Femur (tissue), 1 donor: ENCODE data around the gene DOK5.
A peak's percentile ranks its signal among the peaks of the same experiment; 100 is the strongest.

Source experiments
- DNase-seq: peaks from one replicate; pipeline ENCODE4 v3.0.0-alpha.2; 2017

The DOK5 gene

GRCh38 chr20:54650052-54650719 lies 174.8 kb downstream of the DOK5 start:
- DNase-seq, result no peak

DNA sequence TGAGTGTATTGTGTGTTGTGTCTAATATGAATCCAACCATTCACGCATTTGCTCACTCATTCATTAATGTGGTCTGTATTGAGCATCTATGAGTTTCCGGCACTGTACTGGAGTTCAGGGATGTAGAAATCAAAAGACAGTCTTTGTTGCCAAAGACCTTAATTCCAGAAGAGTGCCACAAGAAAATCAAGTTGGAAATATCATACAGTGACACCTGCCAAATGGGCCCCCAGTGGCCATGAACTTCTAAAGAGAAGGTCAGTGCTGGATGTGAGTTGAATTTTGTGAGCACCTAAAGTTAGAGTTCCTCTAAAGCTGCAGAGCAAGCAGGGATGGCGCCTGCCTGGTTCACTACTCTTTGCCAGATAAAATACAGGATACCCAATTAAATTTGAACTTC lies 175.9 kb downstream of the DOK5 start:
- DNase-seq, result no peak

GRCh38 chr20:54654450-54654849 lies 179.1 kb downstream of the DOK5 start:
- no peak for DNase-seq

GRCh38 chr20:54657268-54657826 lies 182.0 kb downstream of the DOK5 start:
- no peak for DNase-seq

GRCh38 chr20:54658525-54658924 lies 183.1 kb downstream of the DOK5 start:
- no peak for DNase-seq

- no peak for DNase-seq
These were observed 185.9 kb downstream of the DOK5 start for GRCh38 chr20:54661265-54661664.

- DNase-seq, result no peak
These were observed 186.6 kb downstream of the DOK5 start for GRCh38 chr20:54661880-54662465.

- DNase-seq, result no peak
These were observed 190.4 kb downstream of the DOK5 start for GRCh38 chr20:54665812-54666211.

DNA sequence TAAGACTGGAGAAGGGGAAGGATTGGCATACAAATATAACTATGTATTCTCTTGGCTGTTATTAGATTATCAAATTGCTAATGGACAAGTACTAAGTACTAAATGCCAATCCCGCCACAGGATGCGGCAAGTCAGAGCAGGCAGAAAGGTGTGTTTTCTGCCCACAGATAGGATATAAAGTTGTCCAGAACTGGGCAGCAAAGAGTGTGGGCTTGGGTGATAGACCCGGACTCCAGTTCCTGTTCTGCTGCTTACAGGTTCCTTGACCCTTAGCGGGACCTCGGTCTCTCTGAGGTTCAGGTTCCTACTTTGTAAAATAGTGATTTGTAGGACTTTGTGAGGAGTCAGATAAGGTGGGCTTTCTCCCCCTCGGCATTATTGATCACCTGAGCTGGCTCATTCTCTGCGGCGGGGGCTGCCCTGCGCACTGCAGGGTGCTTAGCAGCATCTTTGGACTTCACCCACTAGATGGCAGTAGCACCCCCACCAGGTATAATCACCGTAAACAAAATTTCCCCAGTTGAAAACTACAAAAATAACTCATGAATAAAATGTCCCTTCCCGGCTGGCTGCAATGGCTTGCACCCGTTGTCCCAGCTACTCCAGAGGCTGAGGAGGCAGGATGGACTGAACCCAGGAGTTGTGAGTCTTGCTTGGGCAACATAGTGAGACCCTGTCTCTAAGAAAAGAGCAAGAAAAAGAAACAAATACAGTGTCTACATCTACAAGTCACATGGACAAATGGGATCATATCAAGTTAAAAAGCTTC lies 193.1 kb downstream of the DOK5 start:
- no peak for DNase-seq

DNA sequence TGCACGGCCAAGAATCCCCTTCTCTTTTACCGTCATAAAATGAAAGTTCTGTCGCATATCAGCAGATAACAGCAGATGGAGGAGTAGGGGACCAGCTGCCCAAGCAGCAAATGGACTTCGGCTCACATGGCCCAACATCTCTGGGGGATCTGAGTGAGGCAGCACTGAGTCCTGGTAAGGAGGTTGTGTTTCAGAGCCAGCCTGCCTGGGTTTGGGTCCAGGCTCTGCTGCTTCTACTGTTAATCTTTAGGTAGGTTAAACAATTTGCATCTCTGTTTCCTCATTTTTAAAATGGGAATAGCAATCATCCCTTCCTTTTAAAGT lies 193.6 kb downstream of the DOK5 start:
- no peak for DNase-seq

DNA sequence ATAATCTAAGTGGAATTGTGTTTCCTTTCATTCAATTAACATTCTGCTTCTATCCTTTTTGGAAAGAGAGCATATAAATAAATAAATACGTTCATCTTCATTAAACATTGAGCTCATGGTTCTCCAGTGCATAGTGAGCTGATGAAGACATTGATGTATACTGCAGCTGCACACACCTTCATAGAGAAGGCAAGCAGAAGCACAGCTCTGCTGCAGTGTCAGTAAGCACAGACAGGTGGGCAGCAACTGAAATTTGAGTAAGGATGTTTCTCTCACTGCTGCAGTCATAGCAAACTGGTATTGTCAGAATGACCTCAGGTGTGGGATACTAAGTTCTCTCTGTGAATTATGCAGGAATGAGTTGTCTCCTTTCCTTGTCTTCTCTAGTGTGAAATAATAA lies 202.9 kb downstream of the DOK5 start:
- no peak for DNase-seq

GRCh38 chr20:54680439-54680838 lies 205.0 kb downstream of the DOK5 start:
- no peak for DNase-seq

DNA sequence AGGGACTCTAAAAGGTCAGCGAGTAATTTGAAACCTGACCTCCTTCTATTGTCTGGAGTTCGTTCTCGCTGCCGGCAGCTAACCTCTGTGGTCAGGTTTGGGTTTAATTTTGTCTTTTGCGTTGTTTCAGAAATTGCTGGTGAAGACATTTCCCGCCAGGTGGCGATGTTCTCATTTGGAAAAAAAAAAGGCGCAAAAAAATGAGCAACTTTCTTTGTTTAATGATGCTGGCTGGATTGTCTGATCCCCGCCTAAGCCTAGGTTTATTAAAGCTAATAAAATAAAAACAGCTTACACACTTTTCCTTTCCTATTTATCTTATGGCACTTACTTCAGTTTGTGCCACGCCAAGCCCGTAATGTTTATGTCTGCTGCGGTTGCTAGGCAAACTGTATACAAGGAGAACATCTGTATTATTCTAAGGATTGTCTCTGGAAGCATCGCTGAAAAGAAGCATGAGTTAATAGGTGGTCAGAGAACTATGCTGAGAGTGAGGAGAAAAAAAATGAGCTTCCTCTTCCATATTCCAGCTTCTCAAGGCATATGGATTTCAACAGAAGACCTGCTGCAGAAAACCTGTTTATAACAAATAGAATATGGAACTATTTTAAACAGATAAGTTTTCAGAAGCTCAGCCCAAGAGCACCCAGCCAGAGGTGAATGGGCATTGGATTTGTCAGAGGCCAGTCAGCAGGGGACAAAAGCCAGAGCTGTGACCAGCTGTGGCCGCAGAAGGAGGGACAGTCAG lies 205.7 kb downstream of the DOK5 start:
- peak; percentile 55 for DNase-seq

DNA sequence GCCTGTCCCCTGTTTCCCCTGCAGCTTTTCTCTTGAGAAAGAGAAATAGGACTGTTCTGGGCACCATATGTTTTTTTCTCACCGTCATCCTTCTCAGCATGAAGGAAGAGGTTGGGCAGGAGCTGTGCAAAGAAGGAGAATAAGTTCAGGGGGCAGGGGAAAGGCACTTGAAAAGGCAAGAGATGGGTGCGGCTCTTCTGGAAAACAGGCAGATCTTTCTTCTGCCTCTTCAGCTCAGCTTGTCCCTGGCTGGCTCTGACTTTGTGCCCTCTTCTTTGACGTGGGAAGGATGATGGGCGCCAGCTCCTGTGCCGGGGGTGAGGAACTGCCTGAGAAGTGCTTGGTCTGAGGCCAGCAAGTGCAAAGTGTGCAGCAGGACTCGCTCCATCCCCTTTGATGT lies 206.5 kb downstream of the DOK5 start:
- no peak for DNase-seq

GRCh38 chr20:54688476-54688875 lies 213.1 kb downstream of the DOK5 start:
- DNase-seq, result no peak

- DNase-seq, result no peak
These were observed 214.9 kb downstream of the DOK5 start for GRCh38 chr20:54690323-54690722.

GRCh38 chr20:54691327-54691726 lies 215.9 kb downstream of the DOK5 start:
- no peak for DNase-seq

DNA sequence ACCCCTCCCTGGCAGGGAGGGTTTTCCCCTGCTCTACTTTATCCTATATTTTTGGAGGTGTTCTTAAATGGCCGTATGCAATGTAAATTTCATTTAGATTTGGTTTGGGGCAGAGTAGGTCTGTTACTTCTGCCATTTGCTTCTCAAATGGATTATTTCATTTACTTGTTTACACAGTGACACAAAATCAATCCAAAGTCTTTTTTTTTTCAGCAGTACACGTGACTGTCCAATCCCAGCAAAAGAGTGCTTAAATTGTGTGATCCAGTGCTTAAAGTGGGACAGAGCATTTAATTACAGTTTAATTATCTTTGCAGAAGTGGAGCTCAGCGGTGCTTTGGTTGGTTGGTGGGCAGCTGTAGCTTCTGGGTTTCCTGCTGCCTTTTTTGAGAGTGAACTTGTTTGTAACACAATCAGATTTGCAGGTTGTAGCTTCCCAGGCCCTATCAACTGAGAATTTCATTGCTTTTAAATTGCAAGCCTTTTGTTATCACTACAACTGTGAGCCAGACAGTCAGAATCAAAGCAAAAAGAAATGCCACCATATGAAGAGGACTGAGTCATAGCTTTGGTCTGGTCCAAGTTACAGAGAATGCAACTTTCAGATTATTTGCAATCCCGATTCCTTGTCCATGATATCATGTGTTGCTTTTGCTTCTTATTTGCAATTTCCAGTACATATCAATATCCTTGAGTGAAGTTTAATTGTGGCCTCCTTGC lies 216.9 kb downstream of the DOK5 start:
- no peak for DNase-seq

DNA sequence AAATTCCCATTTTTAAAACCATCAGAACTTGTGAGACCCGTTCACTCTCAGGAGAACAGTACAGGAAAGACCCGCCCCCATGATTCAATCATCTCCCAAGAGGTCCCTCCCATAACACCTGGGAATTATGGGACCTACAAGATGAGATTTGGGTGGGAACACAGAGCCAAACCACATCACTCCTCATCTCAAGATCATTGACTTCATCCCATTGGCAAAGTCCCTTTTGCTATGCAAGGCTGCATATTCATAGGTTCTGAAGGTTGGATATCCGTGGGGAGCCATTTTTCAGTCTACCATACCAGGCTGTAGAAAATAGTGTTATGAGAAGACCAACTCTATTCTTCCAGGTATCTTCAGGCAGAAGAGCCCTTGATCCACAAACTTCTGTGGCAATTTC lies 219.1 kb downstream of the DOK5 start:
- DNase-seq, result no peak

GRCh38 chr20:54698373-54698772 lies 223.0 kb downstream of the DOK5 start:
- DNase-seq, result no peak
